AG04450 (cell line): Measurements from ENCODE around the gene FAM151A. TPM values are rescaled to one million over a fixed set of nuclear protein-coding genes. Genes with fewer than 3 reads are reported as not detected.

Source experiments
- CTCF ChIA-PET: fragments of 300-600, 350-600 bp; formaldehyde crosslinking; extraction: SDS; loops from one replicate; lab custom pipeline; 2022; ENCODE audit warnings: antibody characterized with exemption, inconsistent platforms; lab: Charles Lee
- POLR2A ChIA-PET: fragments of 350-600 bp; formaldehyde crosslinking; extraction: SDS; loops from one replicate; lab custom pipeline; 2021; ENCODE audit warnings: antibody characterized with exemption, inconsistent platforms; lab: Yijun Ruan, JAX
- DNase-seq: peaks from one replicate; pipeline ENCODE4 v3.0.0-alpha.2; 2011; ENCODE audit warnings: low read depth, low spot score
- H3K27ac ChIP-seq: one replicate; pipeline ENCODE4 v1.5.1; 2012; ENCODE audit warnings: low read depth, low read length, control low read depth
- H3K27me3 ChIP-seq: one replicate; pipeline ENCODE4 v1.6.0; 2012; ENCODE audit warnings: low read length; ENCODE audit not compliant: control insufficient read depth, insufficient read depth
- H3K4me3 ChIP-seq: 2 replicates; pipeline ENCODE4 v1.5.1; 2011; ENCODE audit warnings: mild to moderate bottlenecking, low read depth, low read length, control low read depth
- H3K9me3 ChIP-seq: 2 replicates; pipeline ENCODE4 v1.5.1; 2012; ENCODE audit warnings: low read length; ENCODE audit not compliant: control insufficient read depth, insufficient read depth
- polyA plus RNA-seq: library from polyadenylated mRNA; depleted of rRNA; stranded (reverse); fragments of >200 nt; gene quantifications from 2 replicates; pipeline ENCODE4 v1.2.3, GENCODE V29; 2011
- TF ChIP-seq, protein P1 (sequence below): IDR thresholded peaks from 2 replicates; pipeline ENCODE4 v1.5.1; 2011; ENCODE audit warnings: low read depth, low read length, control low read depth, inconsistent platforms

Gene FAM151A
- polyA plus RNA-seq, 1 experiment, result not detected

DNA sequence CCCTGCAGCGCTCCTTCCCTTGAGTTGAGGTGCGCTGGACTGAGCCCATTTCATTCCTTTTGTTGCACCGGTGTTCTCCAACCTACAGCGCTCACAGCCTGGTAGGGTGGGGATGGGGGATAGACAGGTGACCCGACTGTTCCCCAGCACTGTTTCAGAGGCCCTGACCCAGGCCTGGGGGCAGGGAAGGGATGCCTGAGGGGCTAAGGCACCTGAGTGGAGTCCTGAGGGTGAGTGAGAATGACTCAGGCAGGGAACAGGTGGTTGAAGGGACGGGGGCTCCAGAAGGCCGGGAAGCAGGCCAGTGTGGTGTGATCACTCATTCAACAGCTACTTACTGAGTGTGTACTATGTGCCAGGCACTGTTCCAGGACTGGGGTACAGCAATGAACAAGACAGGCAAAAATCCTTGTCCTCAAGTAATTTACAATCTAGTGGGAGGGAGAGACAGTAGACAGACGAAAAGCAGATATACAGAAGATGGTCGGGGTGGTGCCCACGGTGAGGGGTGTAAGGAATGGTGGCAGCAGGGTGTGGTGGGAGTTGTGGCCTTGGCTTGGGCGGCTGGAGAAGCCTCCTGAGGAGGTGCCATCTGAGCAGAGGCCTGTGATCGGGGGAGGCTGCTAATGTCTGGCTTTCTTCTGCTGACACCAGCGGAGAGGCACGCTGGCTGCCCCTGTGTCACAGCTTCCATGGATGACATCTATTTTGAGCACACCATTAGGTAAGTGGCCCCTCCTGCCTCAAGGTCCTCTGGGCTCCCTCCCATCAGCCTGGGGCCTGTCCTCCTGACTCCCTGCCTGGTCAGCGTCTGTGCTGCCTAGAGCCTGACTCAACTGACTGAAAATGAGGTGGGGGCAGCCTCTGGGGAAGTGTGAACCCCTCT lies 37.9 kb downstream of the FAM151A start:
- TF ChIP-seq, protein P1, sequence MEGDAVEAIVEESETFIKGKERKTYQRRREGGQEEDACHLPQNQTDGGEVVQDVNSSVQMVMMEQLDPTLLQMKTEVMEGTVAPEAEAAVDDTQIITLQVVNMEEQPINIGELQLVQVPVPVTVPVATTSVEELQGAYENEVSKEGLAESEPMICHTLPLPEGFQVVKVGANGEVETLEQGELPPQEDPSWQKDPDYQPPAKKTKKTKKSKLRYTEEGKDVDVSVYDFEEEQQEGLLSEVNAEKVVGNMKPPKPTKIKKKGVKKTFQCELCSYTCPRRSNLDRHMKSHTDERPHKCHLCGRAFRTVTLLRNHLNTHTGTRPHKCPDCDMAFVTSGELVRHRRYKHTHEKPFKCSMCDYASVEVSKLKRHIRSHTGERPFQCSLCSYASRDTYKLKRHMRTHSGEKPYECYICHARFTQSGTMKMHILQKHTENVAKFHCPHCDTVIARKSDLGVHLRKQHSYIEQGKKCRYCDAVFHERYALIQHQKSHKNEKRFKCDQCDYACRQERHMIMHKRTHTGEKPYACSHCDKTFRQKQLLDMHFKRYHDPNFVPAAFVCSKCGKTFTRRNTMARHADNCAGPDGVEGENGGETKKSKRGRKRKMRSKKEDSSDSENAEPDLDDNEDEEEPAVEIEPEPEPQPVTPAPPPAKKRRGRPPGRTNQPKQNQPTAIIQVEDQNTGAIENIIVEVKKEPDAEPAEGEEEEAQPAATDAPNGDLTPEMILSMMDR, result no peak
- CTCF ChIA-PET, result no interaction called here
- H3K27ac ChIP-seq, result no peak overlapping the region
- POLR2A ChIA-PET, result no interaction called here
- no peak overlapping the region for H3K4me3 ChIP-seq
- DNase-seq, result no peak
- H3K27me3 ChIP-seq, result peaks cover 2% of the 10 kb centered on the region
- H3K9me3 ChIP-seq, result no peaks in the 10 kb centered on the region; the same call in 1 of the 2 replicates

GRCh38 chr1:54584575-54584974 lies 38.8 kb downstream of the FAM151A start:
- TF ChIP-seq, protein P1, result no peak
- DNase-seq, result no peak
- CTCF ChIA-PET, result no interaction called here

DNA sequence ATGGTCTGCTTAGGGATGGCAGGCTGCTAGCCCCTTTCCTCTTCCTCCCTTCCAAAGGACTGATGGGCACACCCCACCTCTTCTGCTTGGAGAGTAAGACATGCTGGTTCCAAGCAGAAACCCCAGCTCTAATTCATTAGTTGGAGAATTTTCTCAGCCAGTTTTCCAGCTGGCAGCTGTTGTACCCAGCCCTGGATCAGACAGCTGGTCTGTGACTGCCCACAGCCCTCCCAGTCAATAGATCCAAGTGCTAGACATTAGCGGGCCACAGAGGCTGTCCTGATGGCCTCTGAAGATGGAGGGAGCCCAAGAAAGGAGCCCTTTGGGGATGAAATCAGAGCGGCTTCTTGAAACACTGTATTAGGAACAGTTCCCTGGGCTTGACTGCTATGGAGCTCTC lies 39.5 kb downstream of the FAM151A start:
- Histone ChIP-seq H3K27ac (no peak overlapping the region), H3K9me3 (no peaks in the 10 kb centered on the region; the same call in 1 of the 2 replicates), H3K4me3 (no peak overlapping the region), H3K27me3 (peaks cover 2% of the 10 kb centered on the region)
- ChIA-PET CTCF (no interaction called here), POLR2A (no interaction called here)
- TF ChIP-seq, protein P1, result no peak
- DNase-seq, result no peak

More at GRCh38 chr1:54584575-54584974, 38.8 kb downstream of the FAM151A start:
- POLR2A ChIA-PET, result no interaction called here
- H3K4me3 ChIP-seq, result no peak overlapping the region
- no peak overlapping the region for H3K27ac ChIP-seq
- peaks cover 2% of the 10 kb centered on the region for H3K27me3 ChIP-seq
- no peaks in the 10 kb centered on the region; the same call in 1 of the 2 replicates for H3K9me3 ChIP-seq

DNA sequence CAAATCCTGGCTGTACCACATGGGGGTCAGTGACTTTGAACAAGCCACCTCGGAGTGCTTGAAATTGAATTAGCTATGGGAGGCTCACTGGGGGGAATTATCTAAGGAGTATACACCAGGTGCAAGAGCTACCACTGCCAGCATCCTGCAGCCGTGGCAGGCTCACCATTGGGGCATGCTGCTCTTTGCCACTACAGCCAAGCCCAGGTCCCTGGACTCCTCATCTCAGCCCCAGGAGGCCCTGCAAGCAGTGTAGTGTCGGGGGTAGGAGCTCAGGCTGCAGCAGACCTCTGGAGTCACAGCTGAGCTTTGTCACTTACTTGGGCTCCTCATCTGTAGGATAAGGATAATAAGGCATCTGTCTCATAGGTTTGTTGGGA lies 40.0 kb downstream of the FAM151A start:
- H3K9me3 ChIP-seq, result no peaks in the 10 kb centered on the region; the same call in 1 of the 2 replicates
- H3K27me3 ChIP-seq, result peaks cover 2% of the 10 kb centered on the region
- H3K4me3 ChIP-seq, result no peak overlapping the region
- no peak overlapping the region for H3K27ac ChIP-seq
- no peak for DNase-seq
- CTCF ChIA-PET, result no interaction called here
- POLR2A ChIA-PET, result no interaction called here
- TF ChIP-seq, protein P1, result no peak
